GM19099 (cell line): ENCODE results near the gene SMIM30.

Source experiments
- POLR2A ChIP-seq: IDR thresholded peaks from 3 replicates; pipeline ENCODE4 v1.6.1; 2011; ENCODE audit warnings: low read depth; ENCODE audit not compliant: insufficient read length; ENCODE audit errors: extremely low read depth

The SMIM30 gene, protein sequence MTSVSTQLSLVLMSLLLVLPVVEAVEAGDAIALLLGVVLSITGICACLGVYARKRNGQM

GRCh38 chr7:113118074-113118959 lies at the start of gene SMIM30:
Gene SMIM30, minus strand, starts transcription at chr7:113118554. Its CDS starts 976 bp downstream, at chr7:113117578.
- TF ChIP-seq POLR2A, result peak; percentile 76

DNA sequence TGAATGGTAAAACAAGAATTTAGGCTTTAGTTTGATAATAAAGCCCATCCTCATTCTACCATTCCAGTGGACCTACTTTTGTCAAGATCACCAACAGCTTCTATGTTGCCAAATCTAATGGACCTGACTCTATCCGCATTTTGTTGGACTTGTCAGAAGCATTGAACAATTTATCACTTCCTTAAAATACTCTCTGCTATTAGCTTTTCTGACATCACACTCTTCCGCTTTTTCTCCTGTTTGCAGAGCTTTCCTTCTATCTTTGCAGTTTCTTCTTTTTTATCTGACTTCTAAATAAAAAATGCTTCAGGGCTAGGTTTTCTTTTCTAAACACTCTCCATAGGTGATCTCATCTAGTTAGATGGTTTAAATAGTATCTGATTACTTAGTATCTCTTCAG lies 42.7 kb upstream of the SMIM30 start:
- TF ChIP-seq POLR2A, result no peak

- no peak for TF ChIP-seq POLR2A
These were observed 41.5 kb upstream of the SMIM30 start for GRCh38 chr7:113159746-113160339.

DNA sequence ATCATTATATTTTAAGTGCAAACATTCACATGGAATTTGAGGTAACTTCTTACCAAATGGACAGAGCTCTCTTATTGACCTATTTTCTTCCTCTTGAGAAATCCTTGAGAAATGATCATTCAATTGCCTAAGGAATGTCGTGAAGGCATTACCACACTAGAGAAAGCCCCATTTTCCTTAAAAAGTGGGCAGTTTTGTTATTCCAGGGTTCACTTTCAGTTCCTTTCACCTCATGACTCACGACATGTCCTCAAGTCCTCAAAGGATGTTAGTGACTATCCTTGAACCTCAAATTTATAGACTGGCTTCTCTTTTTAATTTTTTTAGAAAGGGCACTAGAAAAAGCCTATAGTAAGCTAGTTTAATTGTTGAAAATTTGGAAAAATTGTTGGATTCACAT lies 40.4 kb upstream of the SMIM30 start:
- no peak for TF ChIP-seq POLR2A

DNA sequence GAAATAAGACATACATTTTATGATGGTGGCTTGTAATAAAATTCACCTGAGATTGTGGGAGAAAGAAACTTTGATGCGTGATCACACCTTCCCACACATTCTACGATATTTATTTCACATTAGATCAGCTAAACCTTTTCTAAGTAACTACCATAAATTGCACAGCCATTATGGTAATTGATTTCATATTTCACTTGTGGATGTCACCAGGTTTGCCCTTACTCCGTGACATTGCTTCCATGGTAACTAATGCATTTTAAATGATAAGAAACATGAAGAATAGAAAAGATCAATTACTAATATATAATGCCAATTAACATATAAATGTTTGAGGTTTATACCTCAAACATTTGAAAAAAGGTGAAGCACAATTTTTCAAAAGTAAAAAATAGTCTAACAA lies 35.8 kb upstream of the SMIM30 start:
- TF ChIP-seq POLR2A, result no peak

DNA sequence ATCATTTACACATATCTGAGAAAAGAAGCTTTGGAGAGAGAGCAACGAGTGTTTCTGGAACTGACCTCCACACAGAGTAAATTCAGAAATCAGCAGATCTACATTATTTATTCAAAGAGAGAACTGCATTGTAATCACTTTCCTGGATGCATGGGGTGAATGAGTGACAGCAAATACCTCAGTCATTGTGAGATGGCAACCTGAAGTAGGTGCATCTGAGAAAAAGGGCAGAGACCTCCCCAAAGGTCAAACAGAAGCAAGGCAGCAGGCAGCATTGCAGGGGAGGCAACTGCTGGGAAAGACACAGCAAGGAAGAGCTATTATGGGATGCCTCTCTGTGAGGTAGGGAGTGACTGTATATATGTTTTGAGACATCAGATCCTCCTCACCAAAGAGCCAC lies 26.5 kb upstream of the SMIM30 start:
- no peak for TF ChIP-seq POLR2A

DNA sequence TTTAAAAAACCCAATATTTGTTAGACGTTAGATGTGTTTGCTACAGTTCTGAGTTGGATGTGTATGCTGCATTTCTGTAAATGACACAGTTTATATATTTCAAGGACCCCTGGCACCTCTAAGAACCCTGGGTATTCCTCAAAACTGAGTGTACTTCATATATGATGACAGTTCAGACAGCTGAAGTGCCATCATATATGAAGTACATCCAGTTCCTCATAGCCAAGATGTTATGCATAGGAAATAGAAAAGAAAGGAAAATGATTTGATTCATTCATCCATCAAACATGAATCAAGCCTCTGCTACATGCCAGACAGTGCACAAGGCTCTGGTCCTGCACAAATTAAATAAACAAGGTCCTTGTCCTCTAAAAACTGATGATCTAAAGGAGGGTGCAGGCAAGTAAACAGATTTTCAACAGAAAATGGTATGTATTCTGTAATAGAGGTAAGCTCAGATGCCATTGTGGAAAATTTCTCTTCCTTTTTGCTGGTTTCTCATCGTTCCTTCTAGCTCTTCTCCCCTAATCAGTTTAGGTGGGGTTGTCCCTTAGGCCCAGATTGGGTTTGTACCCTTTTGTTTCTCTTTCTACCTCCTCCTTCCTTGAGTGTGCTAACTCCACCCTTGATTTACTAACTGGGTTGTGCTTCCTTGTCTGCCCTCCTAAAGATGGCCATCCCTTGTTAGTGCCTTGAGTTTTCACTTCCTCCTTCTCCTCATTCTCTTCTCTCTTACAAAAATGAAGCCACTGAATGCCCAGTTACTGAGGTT lies 25.3 kb upstream of the SMIM30 start:
- no peak for TF ChIP-seq POLR2A

- no peak for TF ChIP-seq POLR2A
These were observed 24.2 kb upstream of the SMIM30 start for GRCh38 chr7:113142385-113143119.

- no peak for TF ChIP-seq POLR2A
These were observed 23.4 kb upstream of the SMIM30 start for GRCh38 chr7:113141803-113142202.

- TF ChIP-seq POLR2A, result no peak
These were observed 22.6 kb upstream of the SMIM30 start for GRCh38 chr7:113140956-113141355.

DNA sequence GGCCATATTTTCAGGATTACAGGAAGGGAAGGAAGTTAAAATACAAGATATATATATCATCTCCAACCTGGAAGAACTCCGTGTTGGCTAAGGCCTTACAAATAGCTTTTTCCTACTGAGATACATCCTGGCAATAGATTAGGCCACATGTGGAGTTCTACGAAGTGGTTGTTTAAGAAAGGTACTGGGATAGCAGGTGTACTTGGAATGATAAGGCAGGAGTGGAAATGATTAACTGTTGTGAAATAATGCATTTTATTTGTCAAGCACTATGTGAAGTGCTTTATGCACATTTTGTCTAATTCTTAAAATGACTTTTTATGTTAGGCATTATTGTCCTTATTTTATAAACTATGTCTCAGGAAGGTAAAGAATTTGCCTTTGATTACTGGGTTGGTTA lies 18.9 kb upstream of the SMIM30 start:
- TF ChIP-seq POLR2A, result no peak

DNA sequence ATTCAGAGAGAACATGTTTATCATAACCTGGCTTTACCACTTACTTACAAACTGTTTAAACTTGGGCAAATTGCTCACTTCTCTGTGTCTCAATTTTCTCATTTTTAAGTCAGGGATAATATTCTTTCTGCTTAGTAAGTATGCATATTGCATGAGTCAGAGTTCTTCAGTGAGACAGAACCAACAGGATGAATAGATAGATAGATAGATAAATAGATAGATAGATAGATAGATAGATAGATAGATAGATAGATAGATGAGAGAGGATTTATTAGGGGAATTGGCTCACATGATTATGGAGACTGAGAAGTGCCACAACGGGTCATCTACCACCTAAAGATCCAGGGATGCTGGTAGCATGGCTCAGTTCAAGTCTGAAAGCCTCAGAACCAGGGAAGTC lies 15.7 kb upstream of the SMIM30 start:
- TF ChIP-seq POLR2A, result no peak

GRCh38 chr7:113131367-113131766 lies 13.0 kb upstream of the SMIM30 start:
- TF ChIP-seq POLR2A, result no peak

DNA sequence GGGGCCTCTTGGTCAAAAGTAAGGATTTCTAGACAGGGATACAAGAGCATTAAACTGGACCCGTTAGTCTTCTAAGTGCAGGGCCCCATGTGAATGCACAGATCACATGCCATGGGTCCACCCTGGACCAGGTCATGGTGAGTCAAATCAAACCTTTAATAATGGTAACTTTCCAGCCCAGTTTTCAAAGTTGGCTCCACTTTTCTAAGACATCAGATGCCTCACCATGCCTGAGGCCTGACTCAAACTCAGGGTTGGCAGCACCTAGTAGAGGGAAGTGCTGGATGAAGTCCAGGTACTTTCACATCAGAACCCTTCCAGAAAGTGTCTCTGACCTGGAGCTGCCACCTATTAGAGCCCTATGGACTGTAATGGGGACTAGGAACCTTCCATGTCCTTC lies 9.7 kb upstream of the SMIM30 start:
- TF ChIP-seq POLR2A, result no peak

GRCh38 chr7:113125728-113126127 lies 7.4 kb upstream of the SMIM30 start:
- no peak for TF ChIP-seq POLR2A
